ENCODE data around the gene CACNA2D2.

GRCh38 chr3:50410185-50410584 lies 93.2 kb downstream of the CACNA2D2 start:
- TF ChIP-seq, protein P1, sequence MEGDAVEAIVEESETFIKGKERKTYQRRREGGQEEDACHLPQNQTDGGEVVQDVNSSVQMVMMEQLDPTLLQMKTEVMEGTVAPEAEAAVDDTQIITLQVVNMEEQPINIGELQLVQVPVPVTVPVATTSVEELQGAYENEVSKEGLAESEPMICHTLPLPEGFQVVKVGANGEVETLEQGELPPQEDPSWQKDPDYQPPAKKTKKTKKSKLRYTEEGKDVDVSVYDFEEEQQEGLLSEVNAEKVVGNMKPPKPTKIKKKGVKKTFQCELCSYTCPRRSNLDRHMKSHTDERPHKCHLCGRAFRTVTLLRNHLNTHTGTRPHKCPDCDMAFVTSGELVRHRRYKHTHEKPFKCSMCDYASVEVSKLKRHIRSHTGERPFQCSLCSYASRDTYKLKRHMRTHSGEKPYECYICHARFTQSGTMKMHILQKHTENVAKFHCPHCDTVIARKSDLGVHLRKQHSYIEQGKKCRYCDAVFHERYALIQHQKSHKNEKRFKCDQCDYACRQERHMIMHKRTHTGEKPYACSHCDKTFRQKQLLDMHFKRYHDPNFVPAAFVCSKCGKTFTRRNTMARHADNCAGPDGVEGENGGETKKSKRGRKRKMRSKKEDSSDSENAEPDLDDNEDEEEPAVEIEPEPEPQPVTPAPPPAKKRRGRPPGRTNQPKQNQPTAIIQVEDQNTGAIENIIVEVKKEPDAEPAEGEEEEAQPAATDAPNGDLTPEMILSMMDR (IDR thresholded peaks at IDR 0.05; ENCODE audit: insufficient read depth, low read depth, low read length): no peak
- TF ChIP-seq EZH2 (IDR thresholded peaks at IDR 0.05; ENCODE audit: insufficient read depth, low read length): no peak
